GM23248 (cell line): Measurements from ENCODE around the gene SYNPO.

Source experiments
- EZH2 ChIP-seq: fragments of 200-600 bp; sonication (generic); IDR thresholded peaks from 2 replicates; pipeline ENCODE4 v1.6.1; 2018; ENCODE audit warnings: antibody characterized with exemption, mild to moderate bottlenecking; ENCODE audit not compliant: insufficient read depth, poor library complexity, severe bottlenecking
- EZH2phosphoT487 ChIP-seq: fragments of 200-600 bp; sonication (generic); IDR thresholded peaks from 2 replicates; pipeline ENCODE4 v1.6.1; 2018; ENCODE audit warnings: antibody characterized with exemption, moderate library complexity, mild to moderate bottlenecking, low read depth; ENCODE audit not compliant: insufficient read depth

- TF ChIP-seq EZH2 (no peak), EZH2phosphoT487 (no peak)
These were observed 29.4 kb upstream of the SYNPO start for GRCh38 chr5:150611026-150611425.
